Left hindlimb (tissue), 1 donor: ENCODE measurements around the gene DPEP1.

Experiments
- DNase-seq: peaks from one replicate; pipeline ENCODE4 v3.0.0-alpha.2; 2018

DPEP1 gene

DNA sequence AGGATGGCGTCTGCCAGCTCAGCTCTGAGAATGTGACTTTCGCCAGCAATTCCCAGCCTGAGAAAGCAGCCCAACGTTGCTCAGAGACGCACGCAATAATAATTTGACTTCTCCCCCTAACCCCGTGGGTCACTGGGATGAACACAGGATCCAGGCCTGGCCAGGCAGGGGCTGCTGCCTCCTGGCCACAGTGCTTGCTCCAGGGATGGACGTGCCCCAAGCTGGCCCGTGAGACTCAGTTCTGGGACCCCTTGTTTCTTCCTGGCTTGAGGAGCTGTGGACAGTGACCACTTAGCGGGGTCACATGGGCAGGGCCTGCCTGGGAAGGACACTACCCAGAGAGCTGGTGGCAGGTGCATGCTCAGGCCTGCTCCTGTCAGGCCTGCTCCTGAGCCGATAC is 13.5 kb upstream of the DPEP1 start:
- no peak for DNase-seq

DNA sequence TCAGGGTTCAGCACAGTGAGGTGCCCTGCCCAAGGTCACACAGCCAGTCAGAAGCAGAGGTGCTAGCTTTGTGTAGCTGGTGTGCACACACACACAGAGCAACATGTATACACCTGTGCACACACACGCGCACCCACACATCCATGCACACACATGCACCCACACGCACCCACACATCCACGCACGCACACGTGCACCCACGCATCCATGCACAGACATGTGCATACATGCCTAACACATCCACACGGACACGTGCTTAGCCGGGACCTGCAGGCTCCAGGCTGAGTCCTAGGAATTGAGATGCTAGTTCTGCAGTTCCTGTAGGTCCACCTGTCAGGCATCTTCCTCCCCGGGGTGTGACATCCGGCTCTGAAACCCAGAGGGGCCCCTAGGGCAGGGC is 13.0 kb upstream of the DPEP1 start:
- DNase-seq: no peak

DNA sequence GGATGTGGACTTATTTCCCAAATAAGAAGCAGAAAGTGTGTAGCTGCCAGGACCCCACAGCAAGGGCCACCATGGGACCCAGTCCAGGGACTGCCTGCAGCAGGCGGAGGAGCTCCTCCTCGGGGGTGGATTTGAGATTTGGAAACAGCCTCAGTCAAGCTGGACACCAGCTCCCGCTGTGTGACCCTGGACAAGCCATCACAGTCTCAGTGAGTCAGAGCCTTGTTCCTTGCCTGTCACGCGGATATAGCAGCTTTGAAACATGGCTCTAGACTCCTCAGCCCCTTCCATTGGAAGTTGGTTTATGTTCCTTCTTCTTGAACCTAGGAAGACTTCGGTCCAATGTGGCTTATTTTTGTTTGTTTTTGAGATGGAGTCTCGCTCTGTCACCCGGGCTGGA is 12.5 kb upstream of the DPEP1 start:
- DNase-seq: no peak

DNA sequence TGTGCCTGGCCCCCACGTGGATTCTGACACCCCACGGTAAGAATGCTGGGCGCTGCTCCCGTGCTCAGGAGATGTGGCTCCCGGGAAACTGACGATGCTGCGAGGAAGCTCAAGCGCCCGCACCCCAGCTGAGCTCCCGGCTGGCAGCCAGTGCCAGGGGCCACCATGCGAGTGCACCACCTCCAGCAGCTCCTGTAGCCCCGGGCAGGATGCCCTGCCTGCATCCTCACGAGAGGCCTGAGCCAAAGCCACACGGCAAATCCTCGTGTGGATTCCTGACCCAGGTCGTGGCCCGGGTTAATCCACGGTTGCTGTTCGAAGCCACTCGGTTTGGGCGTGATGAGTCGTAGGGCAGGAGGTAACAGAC is 11.6 kb upstream of the DPEP1 start:
- no peak for DNase-seq

DNA sequence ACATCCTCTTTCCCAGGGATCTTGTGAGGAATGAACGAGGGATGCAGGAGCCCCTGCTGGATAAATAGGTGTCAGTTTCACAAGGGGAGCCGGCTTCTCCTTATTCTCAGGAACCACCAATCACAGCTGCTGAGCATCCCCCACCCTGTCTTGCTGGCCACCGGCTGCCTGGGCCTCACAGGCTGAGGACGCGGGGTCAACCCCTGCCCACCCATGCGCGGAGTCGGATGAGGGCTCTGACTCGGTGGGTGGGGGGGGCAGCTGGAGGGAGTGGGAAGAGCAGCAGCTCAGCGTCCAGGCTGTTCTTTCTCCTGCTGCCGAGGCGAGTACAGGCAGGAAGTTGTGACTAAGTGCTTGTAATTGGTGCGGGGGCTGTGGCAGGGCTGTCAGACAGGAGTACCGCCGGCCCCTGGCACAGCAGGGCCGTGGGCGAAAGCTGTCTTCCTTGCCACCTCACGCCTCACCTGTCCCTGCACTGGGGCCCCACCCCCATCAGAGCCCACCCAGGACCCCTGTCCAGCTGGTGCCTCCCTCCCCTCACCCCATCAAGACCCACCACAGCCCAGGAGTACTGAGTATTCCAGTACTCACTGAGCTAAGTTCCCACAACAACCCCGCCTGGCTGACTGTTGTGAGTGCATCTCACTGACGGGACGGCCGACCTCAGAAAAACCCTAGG is 11.0 kb upstream of the DPEP1 start:
- DNase-seq: peak; percentile 73

DNA sequence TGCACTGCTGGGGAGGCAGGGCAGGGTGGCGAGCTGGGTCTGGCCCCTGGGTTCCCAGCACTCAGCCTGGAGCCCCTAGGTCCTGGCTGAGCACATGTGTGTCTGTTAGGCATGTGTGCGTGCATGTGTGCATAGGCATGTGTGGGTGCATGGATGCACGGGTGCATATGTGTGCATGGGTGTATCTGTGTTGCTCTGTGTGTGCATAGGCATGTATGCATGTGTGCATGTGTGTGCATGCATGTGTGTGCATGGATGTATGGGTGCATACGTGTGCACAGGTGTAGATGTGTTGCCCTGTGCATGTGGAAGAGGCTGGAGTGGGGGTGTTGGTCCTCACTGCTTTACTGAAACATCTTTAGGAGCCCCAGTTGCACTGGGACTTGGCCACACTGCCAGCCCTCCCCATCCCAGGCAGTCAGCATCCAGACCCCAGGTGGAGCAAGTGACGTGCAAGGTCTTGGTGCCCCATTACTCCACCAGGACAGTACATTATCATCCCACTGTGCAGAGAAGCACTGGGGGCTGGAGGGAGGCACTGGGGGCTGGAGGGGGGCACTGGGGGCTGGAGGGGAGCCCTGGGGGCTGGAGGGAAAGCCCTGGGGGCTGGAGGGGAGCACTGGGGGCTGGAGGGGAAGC is 10.4 kb upstream of the DPEP1 start:
- DNase-seq: no peak

DNA sequence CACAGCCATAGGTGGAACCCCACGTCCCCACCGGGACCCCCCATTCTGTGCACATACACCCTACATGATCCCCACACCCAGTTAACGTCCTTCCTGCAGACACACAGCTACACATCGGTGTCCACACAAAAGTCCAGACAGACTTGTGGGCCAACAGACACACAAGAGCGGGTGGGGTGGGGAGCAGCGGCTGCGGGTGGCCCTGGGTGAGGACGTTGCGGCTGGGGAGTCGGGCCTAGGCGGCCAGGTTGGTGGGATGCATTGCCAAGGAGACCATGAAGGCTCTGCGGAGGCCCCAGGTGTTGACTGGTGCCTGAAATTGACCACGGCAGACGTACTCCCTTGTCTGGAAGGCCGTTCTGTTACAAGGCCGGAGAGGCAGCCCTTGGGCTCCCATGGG is 8.7 kb upstream of the DPEP1 start:
- DNase-seq: no peak

DNA sequence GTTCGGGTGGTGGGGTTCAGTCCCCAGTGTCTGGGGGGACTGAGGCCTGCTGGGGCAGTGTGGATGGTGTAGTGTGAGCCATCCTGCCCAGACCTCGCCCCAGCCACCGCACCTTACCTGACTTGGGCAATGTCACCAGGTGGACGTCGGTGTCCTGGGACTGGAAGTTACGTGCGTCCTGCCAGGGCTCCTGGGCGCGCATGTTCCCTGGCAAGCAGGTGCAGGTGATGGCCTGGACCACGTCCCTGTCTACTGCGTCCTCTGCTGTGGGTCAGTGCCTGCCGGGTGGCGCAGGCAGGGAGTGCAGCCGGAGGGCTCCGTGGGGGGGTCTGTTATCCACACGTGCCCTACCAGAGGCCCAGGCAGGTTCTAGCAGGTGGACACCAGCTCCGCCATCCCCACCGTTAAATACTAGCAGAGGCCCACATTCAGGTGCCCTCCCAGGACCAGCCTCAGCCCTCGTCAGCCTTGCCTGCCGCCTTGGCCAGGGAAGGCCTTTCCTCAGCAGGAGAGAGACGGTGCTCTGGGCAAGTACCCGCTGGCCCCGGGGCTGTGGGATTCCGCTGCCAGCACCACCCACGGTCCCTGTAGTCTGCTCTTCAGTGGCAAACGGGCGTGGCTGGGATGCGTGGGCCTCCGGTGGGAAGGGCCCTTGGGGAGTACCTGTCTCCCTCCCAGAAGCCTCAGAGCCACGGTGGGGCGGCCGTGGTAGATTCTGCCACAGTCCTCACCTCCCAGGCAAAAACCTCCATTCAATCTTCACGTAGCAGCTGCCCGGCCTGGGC is 8.1 kb upstream of the DPEP1 start:
- DNase-seq: peak; percentile 26

DNA sequence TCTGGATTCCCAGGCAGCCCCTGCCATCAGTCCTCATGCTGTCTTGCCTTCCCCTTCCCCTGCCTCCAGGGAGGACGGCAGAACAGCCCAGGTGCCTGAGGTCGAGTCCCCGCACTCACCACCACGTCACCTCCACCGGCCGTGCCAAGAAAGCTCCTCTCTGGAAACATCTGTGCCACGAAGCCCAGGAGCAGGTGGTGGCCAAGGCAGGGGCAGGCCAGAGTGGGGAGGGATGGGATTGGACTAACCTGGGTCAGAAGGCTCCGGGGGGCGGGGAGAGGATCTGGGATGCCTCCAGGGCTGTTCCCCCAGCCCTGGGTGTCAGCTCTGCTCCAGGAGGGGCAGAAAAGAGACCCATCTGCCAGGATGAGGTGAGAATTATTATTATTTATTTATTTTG is 7.4 kb upstream of the DPEP1 start:
- no peak for DNase-seq

DNA sequence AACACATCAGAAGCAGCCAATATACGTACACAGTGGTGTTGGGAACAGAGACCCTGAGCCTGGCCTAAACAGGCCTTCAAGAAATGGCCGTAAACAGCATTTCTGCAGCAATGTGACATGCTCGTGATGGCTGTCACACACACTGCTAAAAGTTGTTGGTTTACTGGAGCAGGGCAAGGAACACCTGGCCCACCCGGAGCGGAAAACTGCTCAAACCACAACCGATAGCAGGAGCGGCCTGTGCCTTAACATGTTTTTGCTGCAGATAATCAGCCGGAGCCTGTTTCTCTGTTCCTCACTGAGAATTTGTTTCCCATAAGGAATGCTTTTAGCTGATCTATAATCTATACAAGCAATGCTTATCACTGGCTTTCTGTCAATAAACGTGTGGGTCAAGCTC is 6.0 kb upstream of the DPEP1 start:
- DNase-seq: no peak

DNA sequence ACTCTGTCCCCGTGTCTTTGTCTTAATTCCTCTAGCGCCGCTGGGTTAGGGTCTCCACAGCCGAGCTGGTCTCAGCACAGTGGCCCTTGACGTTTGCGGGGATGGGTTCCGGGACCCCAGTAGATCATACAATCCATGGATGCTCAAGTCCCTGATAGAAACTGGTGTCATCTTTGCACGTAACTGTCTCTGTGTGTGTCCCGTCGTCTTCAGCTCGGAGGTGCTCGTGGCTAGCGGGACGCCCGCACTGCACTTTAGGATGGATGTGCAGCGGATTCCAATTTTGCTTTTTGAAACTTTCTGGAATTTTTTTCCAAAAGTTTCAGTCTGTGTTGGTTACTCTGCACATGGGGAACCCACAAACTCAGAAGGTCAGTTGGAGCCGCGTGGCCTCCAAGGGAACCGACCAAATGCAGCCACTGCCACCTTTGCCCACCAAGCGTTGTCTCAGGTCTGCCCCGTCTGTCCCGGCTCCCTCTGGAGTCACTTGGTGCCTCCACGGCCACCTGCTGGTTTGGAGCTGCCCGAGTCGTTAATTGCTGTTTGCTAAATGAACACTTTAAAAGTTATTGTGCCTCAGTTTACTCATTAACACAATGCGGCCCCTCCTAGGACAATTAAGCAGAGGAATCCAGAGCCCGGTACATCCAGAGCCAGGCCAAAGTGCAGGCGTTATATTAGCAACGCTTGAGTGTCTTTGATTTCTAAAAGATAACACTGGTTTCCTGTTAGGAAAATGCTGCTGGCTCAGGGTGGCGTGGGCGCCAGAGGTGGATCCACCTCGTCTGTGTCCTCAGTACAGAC is 5.3 kb upstream of the DPEP1 start:
- DNase-seq: no peak

DNA sequence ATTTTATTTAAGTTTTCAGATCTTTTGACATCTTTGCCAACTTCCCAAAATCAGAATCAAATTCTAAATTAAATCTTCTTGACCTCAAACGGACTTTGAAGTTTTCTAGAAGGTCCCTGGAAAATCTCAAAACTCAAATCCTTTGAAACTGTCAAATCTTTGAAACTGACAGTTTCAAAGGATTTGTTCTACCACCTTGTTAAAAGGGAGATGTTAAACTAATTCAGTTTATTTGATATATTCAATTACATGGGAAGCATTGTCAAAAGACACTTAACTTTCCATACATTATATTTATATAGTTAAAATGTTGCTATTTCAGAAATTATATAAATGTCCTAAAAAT is 3.4 kb upstream of the DPEP1 start:
- no peak for DNase-seq

DNA sequence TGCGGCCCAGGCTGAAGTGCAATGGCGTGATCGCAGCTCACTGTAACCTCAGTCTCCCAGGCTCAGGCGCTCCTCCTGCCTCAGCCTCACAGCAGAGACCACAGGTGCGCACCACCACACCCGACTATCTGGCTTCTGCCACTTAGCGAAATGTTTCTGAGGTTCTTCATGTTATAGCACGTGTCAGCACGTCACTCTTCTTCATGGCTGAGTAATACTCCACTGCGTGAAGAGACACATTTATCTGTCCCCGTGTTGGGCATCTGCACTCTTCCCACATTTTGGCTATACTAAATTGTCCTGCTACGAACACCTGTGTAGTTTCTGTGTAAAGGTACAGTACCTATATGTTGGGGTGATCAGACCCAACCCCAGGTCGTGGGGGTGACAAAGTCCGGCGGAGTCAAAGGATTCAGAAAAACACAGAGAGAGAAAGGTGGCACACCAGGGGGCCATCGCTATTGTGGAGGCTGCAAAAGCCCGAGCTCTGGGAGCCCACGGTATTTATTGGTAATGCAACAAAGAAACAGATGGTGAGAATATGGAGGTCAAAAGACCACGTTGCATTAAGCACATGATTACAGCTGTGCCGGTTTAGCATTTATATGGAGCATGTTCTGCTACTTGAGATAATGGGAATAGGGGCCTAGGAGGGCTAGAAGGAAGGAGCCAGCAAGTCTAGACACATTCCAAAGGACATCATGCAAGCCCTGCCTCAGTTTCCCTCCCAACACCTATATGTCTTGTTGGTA is 851 bp upstream of the DPEP1 start:
- no peak for DNase-seq

DNA sequence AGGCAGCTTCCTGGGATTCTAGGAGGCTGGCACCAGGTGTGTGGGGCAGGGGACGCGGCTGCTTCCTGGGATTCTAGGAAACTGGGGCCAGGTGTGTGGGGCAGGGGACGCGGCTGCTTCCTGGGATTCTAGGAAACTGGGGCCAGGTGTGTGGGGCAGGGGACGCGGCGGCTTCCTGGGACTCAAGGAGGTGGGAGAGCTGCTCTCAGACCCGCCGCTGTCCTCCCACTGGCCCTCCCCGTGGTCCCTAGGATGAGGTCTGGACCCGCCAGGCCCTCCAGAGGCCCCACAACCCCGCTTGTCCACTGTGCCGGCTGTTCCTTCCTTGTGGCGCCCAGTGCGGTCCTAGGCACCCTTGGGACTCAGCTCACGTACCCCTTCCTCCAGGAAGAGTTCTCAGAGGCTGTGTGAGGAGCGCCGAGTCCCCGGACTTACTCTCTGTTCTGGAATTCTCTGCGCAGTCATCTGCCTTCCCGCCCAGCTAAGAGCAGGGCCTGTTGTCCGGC is 565 bp downstream of the DPEP1 start:
- no peak for DNase-seq

DNA sequence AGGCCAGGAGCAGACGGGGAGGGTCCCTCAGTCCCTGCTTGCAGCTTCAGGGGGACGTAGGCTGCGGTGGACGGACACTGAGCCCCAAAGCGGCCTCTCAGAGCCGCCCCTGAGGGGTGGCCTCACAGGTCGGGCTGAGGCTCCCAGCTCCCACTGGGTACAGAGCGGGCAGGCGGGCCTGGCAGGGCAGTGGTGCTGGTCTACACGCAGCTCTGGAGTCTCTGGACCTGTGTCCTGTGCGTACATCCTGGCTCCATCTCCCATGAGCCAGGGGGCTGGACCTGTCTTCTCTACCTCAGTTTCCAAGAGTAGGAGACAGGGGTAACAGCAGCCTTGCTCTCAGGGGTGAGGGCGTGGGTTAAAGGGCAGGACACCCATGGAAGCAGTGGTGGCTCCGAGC is 1.7 kb downstream of the DPEP1 start:
- DNase-seq: no peak

DNA sequence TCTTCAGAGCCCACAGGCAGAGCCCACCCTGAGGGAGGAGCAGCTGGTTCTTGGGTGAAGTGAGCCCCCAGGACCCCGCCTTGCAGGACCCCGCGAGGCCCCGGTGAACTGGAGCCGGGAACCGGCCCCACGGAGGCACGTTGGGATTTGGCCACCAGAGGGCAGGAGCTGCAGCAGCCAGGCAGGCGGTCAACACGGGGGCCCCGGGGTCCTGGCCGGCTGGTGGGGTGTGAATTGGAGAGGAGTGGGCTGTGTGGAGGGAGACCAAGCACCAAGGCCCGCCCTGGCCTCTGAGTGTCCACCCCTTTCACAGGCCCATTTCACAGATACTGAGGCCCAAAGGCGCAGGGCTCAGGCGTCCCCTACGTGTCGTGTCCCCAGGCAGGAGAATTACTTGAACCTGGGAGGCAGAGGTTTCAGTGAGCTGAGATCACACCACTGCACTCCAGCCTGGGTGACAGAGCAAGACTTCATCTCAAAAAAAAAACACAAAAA is 2.2 kb downstream of the DPEP1 start:
- DNase-seq: no peak

DNA sequence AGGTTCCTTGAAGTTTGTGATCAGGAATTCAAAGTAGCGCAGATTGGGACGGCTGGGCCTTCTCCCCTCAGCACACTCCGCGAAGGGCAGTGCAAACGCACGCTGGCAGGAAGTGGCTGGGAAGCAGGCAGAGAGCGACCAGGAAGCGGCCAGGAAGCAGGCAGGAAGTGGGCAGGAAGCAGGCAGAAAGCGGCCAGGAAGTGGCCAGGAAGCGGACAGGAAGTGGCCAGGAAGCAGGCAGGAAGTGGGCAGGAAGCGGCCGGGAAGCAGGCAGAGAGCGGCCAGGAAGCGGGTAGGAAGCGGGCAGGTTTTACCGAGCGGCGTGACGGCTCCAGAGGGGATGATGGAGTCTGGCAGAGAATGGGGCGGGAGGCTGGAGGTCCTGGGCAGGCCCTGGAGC is 3.2 kb downstream of the DPEP1 start:
- DNase-seq: no peak

DNA sequence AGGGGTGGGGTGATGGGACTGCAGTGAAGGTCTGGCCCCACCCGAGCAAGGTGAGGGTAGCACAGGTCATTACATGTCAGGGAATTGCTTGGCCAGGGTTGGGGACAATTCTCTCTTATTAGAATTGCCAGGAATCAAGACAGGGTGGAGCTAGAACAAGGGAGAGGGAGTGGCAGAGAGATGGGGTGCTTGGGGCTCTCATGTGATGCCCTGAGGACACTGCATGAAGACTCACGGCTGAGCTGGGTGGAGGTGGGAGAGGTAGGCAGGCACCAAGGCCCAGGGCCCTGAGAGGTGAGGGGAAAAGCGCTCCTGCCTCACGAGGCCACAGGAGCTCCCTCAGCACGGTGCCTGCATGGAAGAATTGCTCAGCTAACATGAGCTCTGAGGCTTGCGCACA is 3.6 kb downstream of the DPEP1 start:
- DNase-seq: no peak

DNA sequence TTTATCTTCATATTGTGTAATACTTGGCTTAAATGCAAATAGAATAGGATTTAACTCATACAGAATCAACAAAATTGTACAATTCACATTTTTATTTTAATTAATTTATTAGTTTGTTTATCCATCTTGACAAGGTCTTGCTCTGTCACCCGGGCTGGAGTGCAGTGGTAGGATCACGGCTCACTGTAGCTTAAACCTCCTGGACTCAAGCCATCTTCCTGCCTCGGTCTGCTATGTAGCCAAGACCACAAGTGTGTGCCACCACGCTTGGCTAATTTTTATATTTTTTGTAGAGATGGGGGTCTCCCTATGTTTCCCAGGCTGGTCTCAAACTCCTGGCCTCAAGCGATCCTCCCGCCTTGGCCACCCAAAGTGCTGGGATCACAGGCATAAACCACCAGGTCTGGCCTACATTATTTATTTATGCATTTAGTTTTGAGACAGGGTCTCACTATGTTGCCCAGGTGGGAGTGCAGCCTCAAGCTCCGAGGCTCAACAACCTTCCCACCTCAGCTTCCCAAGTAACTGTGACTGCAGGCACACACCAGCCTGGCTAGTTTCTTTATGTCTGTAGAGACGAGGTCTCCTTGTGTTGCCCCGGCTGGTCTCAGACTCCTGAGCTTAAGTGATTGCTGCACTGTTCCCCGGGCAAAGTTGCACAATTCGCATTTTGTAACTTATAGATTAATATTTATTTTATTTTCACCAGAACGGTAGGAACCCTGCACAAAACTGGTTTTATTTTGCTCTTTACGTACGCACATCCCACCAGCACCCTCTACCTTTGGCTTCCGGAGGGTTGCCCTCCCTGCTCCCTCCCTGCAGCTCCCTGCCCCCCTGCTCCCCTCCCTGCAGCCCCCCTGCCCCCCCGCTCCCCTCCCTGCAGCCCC is 4.9 kb downstream of the DPEP1 start:
- DNase-seq: no peak

DNA sequence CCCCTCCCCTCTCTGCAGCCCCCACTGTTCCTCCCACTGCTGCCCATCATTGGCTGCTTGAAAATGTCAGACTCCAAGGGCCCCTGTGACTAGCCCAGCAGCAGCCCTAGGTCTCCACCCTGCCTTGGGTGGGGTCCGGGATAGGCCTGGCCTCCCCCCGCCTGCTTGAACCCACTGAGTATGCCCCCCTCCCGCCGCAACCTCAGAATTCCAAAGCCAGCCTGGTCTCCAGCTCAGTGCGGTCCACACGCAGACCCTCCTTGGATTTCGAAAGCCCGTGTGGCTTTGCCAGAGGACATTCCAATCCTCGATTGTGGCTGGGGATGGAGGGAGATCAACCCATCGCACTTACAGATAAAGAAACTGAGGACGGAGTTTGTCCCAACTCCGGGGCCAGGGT is 6.4 kb downstream of the DPEP1 start:
- no peak for DNase-seq

DNA sequence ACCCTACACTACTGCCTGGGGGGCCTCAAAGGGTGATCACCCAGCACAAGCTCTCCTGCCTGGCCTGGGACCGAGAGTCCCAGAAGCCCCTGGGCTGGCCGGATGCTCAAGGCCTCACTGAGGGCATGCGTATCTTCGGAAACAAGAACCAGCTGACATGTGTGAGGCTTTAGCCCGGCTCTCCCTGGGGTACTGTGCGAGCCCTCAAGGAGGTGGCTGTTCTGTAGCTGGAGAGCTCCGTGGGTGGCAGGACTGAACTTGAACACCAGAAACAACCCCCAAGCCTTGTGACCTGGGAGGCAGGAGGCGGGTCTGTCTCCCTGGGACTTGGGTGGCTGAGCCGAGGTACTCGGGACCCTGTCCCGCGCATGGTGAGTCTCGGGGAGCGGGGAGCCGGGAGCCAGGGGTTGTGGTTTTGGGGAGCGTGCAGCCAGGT is 7.0 kb downstream of the DPEP1 start:
- DNase-seq: no peak
